GM23338 (cell line): ENCODE measurements around the gene GTF2H4. TPM values are rescaled to one million over a fixed set of nuclear protein-coding genes. Genes with fewer than 3 reads are reported as not detected.
A peak's percentile ranks its signal among the peaks of the same experiment; 100 is the strongest.

Experiments
- ATAC-seq: fragments of 200-7000 bp; cut with Tn5 transposase; 3 replicates; pipeline ENCODE4 v1.9.1; 2020
- DNase-seq: peaks from one replicate; pipeline ENCODE4 v3.0.0-alpha.2; 2015; ENCODE audit warnings: low spot score
- H2AFZ ChIP-seq: fragments of 200-600 bp; sonication (generic); 2 replicates; pipeline ENCODE4 v1.8.0; 2016; ENCODE audit warnings: antibody characterized with exemption, mild to moderate bottlenecking, moderate library complexity
- H3F3A ChIP-seq: fragments of 200-600 bp; sonication (generic); replicated peaks from 2 replicates; pipeline ENCODE4 v1.8.0; 2017; ENCODE audit warnings: antibody characterized with exemption, mixed run types, low read depth
- H3K27ac ChIP-seq: fragments of 200-600 bp; sonication (generic); 2 replicates; pipeline ENCODE4 v1.6.1; 2016; ENCODE audit warnings: low read depth
- H3K27me3 ChIP-seq: fragments of 200-600 bp; sonication (generic); 2 replicates; pipeline ENCODE4 v1.8.0; 2016; ENCODE audit warnings: mild to moderate bottlenecking, mixed run types, moderate library complexity; ENCODE audit not compliant: insufficient read depth
- H3K36me3 ChIP-seq: fragments of 200-600 bp; sonication (generic); 2 replicates; pipeline ENCODE4 v1.8.0; 2016; ENCODE audit warnings: mild to moderate bottlenecking; ENCODE audit not compliant: insufficient read depth
- H3K4me1 ChIP-seq: fragments of 200-600 bp; sonication (generic); 2 replicates; pipeline ENCODE4 v1.8.0; 2016; ENCODE audit warnings: mild to moderate bottlenecking, moderate library complexity; ENCODE audit not compliant: insufficient read depth
- H3K4me2 ChIP-seq: fragments of 200-600 bp; sonication (generic); 2 replicates; pipeline ENCODE4 v1.7.1; 2017; ENCODE audit warnings: mixed run types
- H3K4me3 ChIP-seq: fragments of 200-600 bp; sonication (generic); 2 replicates; pipeline ENCODE4 v1.6.1; 2016; ENCODE audit warnings: mixed run types
- H3K79me2 ChIP-seq: fragments of 200-600 bp; sonication (generic); replicated peaks from 2 replicates; pipeline ENCODE4 v1.8.0; 2017; ENCODE audit warnings: mild to moderate bottlenecking; ENCODE audit not compliant: insufficient read depth
- H3K9me2 ChIP-seq: fragments of 200-600 bp; sonication (generic); 2 replicates; pipeline ENCODE4 v1.8.0; 2017; ENCODE audit not compliant: insufficient read depth
- H4K20me1 ChIP-seq: fragments of 200-600 bp; sonication (generic); replicated peaks from 2 replicates; pipeline ENCODE4 v1.8.0; 2017; ENCODE audit warnings: mild to moderate bottlenecking; ENCODE audit not compliant: insufficient read depth
- H3K27ac Mint-ChIP-seq: 2 replicates; pipeline ENCODE4 v1.8.0; 2020; ENCODE audit warnings: inconsistent platforms, mild to moderate bottlenecking, moderate library complexity, mixed read lengths
- H3K27me3 Mint-ChIP-seq: 3 replicates; pipeline ENCODE4 v1.8.0; 2022; ENCODE audit warnings: low read depth, mild to moderate bottlenecking, moderate library complexity, mixed read lengths, inconsistent platforms; ENCODE audit not compliant: insufficient read depth, poor library complexity
- H3K36me3 Mint-ChIP-seq: 3 replicates; pipeline ENCODE4 v1.8.0; 2021; ENCODE audit warnings: low read depth, mild to moderate bottlenecking, inconsistent platforms, moderate library complexity, mixed read lengths
- H3K4me1 Mint-ChIP-seq: 3 replicates; pipeline ENCODE4 v1.8.0; 2020; ENCODE audit warnings: mild to moderate bottlenecking, inconsistent platforms, mixed read lengths
- H3K4me3 Mint-ChIP-seq: 3 replicates; pipeline ENCODE4 v1.8.0; 2021; ENCODE audit warnings: moderate library complexity, mild to moderate bottlenecking, inconsistent platforms, mixed read lengths
- H3K9me3 Mint-ChIP-seq: 3 replicates; pipeline ENCODE4 v1.8.0; 2020; ENCODE audit warnings: moderate library complexity, mild to moderate bottlenecking, inconsistent platforms, mixed read lengths
- CREB1 ChIP-seq: fragments of 250-450 bp; sonication (Bioruptor Pico); IDR thresholded peaks from 2 replicates; pipeline ENCODE4 v1.5.0; 2020; ENCODE audit warnings: low read depth, mild to moderate bottlenecking, moderate library complexity
- CTCF ChIP-seq, 2 experiments: fragments of 200-600 bp in 1 of 2; sonication (generic) in 1 of 2; conservative IDR thresholded peaks; 2 replicates each; pipeline versions ENCODE4 v1.5.1 to v1.6.1; 2016 to 2017; ENCODE audit warnings: antibody characterized with exemption in 2 of 2, low read depth in 2 of 2, mild to moderate bottlenecking in 2 of 2, moderate library complexity in 1 of 2
- ETS1 ChIP-seq: IDR thresholded peaks from 2 replicates; pipeline ENCODE4 v1.6.1; 2016; ENCODE audit warnings: antibody characterized with exemption
- EZH2 ChIP-seq: fragments of 200-600 bp; sonication (generic); IDR thresholded peaks from one replicate; pipeline ENCODE4 v1.8.0; 2017; ENCODE audit warnings: antibody characterized with exemption, mild to moderate bottlenecking, low read depth; ENCODE audit not compliant: unreplicated experiment
- EZH2phosphoT487 ChIP-seq: fragments of 200-600 bp; sonication (generic); IDR thresholded peaks from one replicate; pipeline ENCODE4 v1.8.1; 2018; ENCODE audit warnings: antibody characterized with exemption; ENCODE audit not compliant: unreplicated experiment
- NANOG ChIP-seq: IDR thresholded peaks from 2 replicates; pipeline ENCODE4 v1.6.1; 2016; ENCODE audit warnings: antibody characterized with exemption, borderline replicate concordance
- REST ChIP-seq: IDR thresholded peaks from one replicate; pipeline ENCODE4 v1.6.1; 2018; ENCODE audit warnings: antibody characterized with exemption; ENCODE audit not compliant: unreplicated experiment
- STAT1 ChIP-seq: IDR thresholded peaks from one replicate; pipeline ENCODE4 v1.6.1; 2016; ENCODE audit warnings: antibody characterized with exemption; ENCODE audit not compliant: unreplicated experiment
- ZNF114 ChIP-seq: fragments of 250-450 bp; sonication (Bioruptor Pico); IDR thresholded peaks from 2 replicates; pipeline ENCODE4 v1.5.0; 2020; ENCODE audit warnings: mild to moderate bottlenecking, moderate library complexity
- ZNF331 ChIP-seq: fragments of 250-450 bp; sonication (Bioruptor Pico); IDR thresholded peaks from 2 replicates; pipeline ENCODE4 v1.5.0; 2020; ENCODE audit warnings: low read depth, mild to moderate bottlenecking, moderate library complexity
- polyA plus RNA-seq: library from polyadenylated mRNA; unstranded; fragments of >200 nt; fragmentation: Nextera tagmentation; extraction: Ambion mirVana; gene quantifications from 2 replicates; pipeline ENCODE4 v1.2.1, GENCODE V29; 2016
- total RNA-seq: library from RNA; depleted of rRNA; stranded (reverse); fragments of >200 nt; shearing (Covaris generic); gene quantifications from 2 replicates; pipeline ENCODE4 v1.2.3, GENCODE V29; 2014

The GTF2H4 gene
- total and polyA plus RNA-seq, 2 experiments from 2014 or later: 14.8 to 32.6 TPM

- Histone ChIP-seq H3K4me1 (peaks cover 8% of the 10 kb centered on the region; the same call in 1 of the 2 replicates), H2AFZ (peak overlapping the region; percentile 93), H3K36me3 (peaks cover 7% of the 10 kb centered on the region; the same call in 1 of the 2 replicates), H3K4me3 (peak overlapping the region; percentile 84), H3K4me2 (peak overlapping the region; percentile 97), H3K27ac (peak overlapping the region; percentile 59; the same call in 1 of the 2 replicates), H3K79me2 (peaks cover 4% of the 10 kb centered on the region), H4K20me1 (no peaks in the 10 kb centered on the region), H3K27me3 (no peaks in the 10 kb centered on the region), H3K9me2 (no peaks in the 10 kb centered on the region), H3F3A (0 out of 2 replicates have a peak, but pooled peaks cover 17% of the 10 kb centered on the region)
- no peak overlapping the region for H3K27ac Mint-ChIP-seq
- H3K4me3 Mint-ChIP-seq: peak overlapping the region; percentile 89
- peak; percentile 61 for ATAC-seq
- H3K9me3 Mint-ChIP-seq: no peaks in the 10 kb centered on the region
- H3K4me1 Mint-ChIP-seq: peaks cover 20% of the 10 kb centered on the region
- peaks cover 59% of the 10 kb centered on the region for H3K36me3 Mint-ChIP-seq
- DNase-seq: peak; percentile 73
- peaks cover 18% of the 10 kb centered on the region for H3K27me3 Mint-ChIP-seq
- TF ChIP-seq CREB1 (CRISPR knock-in tag) (no peak), ETS1 (no peak), EZH2 (no peak), ZNF331 (CRISPR knock-in tag) (no peak), CTCF (conservative IDR thresholded peaks at IDR 0.05; ENCODE audit: low read depth in 2 of 2) (no peak), STAT1 (no peak), EZH2phosphoT487 (no peak), NANOG (no peak), REST (no peak), ZNF114 (CRISPR knock-in tag) (no peak)
These were observed 5.7 kb downstream of the GTF2H4 start for GRCh38 chr6:30913721-30914075.
